Fibroblast of mammary gland (primary cell): Measurements from ENCODE around the gene ANK2.

Experiments used
- DNase-seq: peaks from one replicate; pipeline ENCODE4 v3.0.0-alpha.2; 2010; ENCODE audit warnings: low read depth
- H3K4me3 ChIP-seq: 2 replicates; pipeline ENCODE4 v1.5.1; 2011; ENCODE audit warnings: low read depth, mild to moderate bottlenecking, low read length, moderate library complexity; ENCODE audit not compliant: control insufficient read depth
- TF ChIP-seq, protein P1 (sequence below): conservative IDR thresholded peaks from 2 replicates; pipeline ENCODE4 v1.5.1; 2011; ENCODE audit warnings: low read depth, low read length, inconsistent platforms; ENCODE audit not compliant: control insufficient read depth, insufficient read depth

ANK2 gene

DNA sequence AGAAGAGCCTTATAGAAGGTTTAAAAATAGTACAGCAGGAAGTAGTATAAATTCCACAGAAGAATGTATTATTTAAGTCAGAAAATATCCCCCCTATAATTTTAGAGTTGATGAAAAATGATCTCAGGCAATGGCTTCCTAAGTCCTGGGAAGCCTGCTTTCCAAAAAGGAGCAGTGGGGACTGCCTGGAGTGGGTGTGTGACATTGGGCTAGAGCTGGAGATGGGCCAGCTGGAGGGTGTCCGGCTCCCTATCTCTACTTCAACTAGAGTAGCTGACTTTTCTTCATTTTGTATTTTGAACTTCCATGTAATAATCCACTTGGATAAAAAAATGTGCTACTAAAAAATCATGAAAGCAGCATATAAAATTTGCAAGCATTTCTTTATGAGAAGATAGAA lies 253.9 kb downstream of the ANK2 start:
- TF ChIP-seq, protein P1, sequence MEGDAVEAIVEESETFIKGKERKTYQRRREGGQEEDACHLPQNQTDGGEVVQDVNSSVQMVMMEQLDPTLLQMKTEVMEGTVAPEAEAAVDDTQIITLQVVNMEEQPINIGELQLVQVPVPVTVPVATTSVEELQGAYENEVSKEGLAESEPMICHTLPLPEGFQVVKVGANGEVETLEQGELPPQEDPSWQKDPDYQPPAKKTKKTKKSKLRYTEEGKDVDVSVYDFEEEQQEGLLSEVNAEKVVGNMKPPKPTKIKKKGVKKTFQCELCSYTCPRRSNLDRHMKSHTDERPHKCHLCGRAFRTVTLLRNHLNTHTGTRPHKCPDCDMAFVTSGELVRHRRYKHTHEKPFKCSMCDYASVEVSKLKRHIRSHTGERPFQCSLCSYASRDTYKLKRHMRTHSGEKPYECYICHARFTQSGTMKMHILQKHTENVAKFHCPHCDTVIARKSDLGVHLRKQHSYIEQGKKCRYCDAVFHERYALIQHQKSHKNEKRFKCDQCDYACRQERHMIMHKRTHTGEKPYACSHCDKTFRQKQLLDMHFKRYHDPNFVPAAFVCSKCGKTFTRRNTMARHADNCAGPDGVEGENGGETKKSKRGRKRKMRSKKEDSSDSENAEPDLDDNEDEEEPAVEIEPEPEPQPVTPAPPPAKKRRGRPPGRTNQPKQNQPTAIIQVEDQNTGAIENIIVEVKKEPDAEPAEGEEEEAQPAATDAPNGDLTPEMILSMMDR = no peak
- no peak for DNase-seq
- H3K4me3 ChIP-seq = no peak overlapping the region

DNA sequence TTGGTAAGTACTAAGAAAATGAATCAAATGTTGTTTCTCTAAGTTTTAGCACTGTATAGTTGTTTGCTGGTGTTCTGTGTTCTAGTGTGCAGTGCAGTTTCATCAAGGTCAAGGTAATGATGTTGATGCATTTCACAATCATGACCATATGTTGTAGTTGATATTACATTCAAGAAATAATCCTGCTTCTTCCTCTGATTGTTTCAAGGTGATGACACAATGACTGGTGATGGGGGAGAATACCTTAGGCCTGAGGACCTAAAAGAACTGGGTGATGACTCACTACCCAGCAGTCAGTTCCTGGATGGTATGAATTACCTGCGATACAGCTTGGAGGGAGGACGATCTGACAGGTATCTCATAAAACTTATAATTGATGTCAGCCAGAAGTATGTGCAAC lies 261.6 kb downstream of the ANK2 start:
- H3K4me3 ChIP-seq = no peak overlapping the region
- TF ChIP-seq, protein P1 = no peak
- DNase-seq = peak; percentile 21

DNA sequence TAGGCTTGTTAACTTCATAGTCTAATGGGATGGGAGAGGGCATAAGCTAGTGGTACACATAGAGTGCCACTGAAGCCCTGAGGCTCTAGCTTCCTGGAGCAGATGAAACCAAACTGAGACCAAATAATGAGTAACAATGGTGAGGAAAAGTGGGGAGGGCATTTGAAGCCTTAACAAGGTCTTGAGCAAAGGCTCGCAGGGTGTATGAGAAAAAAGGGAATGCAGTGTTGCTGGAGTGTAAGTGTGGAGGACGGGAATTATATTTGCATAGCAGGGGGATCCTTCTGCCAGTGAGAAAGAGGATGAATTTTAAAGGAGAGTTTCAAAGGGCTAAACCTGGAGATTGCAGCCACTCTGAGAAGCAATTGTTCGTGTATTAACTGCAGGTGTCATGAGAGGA lies 263.1 kb downstream of the ANK2 start:
- DNase-seq = no peak
- TF ChIP-seq, protein P1 = no peak

DNA sequence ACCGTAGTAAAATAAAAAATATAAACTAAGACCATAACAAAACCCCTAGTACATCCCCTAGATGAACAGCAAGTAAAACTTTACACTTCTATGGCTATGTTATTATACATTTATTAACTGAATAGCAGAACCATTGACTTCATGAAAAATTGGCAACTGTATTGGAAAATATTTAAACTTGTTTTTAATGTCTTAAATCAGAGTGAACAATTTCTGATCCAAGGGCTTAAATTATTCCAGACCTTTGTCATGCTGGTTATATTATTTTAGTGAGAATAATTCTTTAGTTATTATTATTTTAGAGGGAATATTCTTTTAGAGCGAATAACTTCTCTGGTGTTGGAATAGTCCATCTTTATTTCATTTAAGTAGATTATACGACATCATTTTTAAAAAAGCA lies 265.0 kb downstream of the ANK2 start:
- TF ChIP-seq, protein P1 = no peak
- no peak for DNase-seq
- H3K4me3 ChIP-seq = no peak overlapping the region

More for the DNA sequence above, 263.1 kb downstream of the ANK2 start:
- H3K4me3 ChIP-seq = no peak overlapping the region

DNA sequence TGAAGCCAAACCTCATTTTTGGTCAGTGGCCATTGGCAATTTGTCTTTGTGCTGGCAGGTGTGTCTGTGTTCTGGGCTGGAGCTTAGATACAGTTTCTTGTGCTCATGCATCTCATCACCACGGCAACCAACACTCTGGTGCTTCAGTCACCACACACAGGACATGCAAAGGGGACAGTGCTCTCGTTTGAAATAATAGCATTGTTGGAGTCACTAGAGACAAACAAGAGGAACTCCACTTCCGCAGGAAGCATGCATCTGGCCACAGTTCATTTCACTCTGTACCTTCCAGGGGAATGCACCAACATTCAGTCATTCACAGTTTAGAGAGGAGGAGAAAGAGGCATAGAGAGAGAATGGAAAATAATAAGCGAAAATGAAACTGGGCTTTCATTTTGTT lies 267.4 kb downstream of the ANK2 start:
- TF ChIP-seq, protein P1 = no peak
- peak; percentile 5 for DNase-seq

DNA sequence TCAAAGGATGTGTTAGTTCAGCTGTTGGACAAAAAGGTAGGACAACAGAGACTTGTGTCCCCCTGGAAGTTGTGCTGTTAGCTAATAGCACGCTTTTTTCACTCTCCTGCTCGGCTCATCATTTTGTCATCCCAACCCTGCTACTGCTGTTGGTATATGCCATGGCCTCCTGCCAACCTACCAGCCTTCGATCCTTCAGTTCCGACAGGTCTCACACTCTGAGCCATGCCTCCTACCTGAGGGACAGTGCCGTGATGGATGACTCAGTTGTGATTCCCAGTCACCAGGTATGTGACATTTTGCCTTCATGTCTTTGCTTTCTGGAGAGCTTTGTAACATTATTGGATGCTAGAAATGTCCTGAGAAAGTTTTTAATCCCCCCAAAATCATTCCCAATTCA lies 268.1 kb downstream of the ANK2 start:
- TF ChIP-seq, protein P1 = no peak
- H3K4me3 ChIP-seq = no peak overlapping the region
- no peak for DNase-seq

More for the DNA sequence above, 267.4 kb downstream of the ANK2 start:
- no peak overlapping the region for H3K4me3 ChIP-seq

DNA sequence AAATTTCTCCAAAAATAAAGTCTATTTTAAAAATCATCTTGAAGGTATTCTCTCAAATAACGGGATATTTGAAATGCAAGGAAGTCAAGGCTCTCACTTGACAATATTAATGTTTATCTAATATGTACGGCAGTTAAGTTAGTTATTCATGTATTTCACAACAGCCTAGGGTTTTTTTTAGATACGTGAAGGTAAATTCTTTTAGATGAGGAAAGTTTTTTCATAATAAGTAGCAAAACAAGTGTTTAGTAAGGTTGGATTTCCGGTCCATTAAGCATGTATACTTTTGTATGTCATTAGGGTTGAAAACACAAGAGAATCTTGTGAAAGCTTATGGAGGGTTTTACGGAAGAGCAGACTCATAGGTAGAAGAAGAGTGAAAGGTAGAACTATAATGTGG lies 273.3 kb downstream of the ANK2 start:
- TF ChIP-seq, protein P1 = no peak
- no peak overlapping the region for H3K4me3 ChIP-seq
- DNase-seq = no peak
